ENCODE data around the gene ASPHD1. TPM values are rescaled to one million over a fixed set of nuclear protein-coding genes. Genes with fewer than 3 reads are reported as not detected.

The ASPHD1 gene
- total RNA-seq, 6 experiments from 2014 or later = 5.1 to 15.9 (median 14.1) TPM

DNA sequence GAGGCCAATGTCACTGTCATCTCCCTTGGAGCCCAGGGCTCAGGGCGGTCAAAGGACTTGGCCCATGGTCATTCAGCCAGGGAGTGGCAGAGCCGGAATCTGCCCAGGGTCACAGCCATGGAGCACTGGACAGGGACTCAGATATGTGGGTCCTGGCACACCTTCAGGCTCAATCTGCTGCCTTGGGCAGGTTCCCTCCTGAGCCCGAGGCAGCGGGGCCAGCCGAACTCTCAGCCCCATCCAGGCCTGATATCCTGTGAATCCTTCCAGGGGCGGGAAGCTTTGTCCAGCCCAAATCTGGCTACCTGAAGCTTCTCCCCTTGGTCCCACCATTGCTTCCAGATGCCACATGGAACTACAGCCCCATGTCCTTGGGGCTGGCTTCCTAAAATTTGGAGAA, 25.1 kb upstream of the ASPHD1 start:
- H3K36me3 Mint-ChIP-seq (ENCODE audit: low read depth) = peaks cover 5% of the 10 kb centered on the region; the same call in 1 of the 2 replicates
- no peak overlapping the region for H3K27ac Mint-ChIP-seq
- H3K27me3 Mint-ChIP-seq (ENCODE audit: insufficient read depth) = peaks cover 33% of the 10 kb centered on the region
- no peaks in the 10 kb centered on the region; the same call in 1 of the 2 replicates for H3K9me3 Mint-ChIP-seq
- TF ChIP-seq, protein P1, sequence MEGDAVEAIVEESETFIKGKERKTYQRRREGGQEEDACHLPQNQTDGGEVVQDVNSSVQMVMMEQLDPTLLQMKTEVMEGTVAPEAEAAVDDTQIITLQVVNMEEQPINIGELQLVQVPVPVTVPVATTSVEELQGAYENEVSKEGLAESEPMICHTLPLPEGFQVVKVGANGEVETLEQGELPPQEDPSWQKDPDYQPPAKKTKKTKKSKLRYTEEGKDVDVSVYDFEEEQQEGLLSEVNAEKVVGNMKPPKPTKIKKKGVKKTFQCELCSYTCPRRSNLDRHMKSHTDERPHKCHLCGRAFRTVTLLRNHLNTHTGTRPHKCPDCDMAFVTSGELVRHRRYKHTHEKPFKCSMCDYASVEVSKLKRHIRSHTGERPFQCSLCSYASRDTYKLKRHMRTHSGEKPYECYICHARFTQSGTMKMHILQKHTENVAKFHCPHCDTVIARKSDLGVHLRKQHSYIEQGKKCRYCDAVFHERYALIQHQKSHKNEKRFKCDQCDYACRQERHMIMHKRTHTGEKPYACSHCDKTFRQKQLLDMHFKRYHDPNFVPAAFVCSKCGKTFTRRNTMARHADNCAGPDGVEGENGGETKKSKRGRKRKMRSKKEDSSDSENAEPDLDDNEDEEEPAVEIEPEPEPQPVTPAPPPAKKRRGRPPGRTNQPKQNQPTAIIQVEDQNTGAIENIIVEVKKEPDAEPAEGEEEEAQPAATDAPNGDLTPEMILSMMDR (IDR thresholded peaks at IDR 0.05) = no peak
- peaks cover 10% of the 10 kb centered on the region; the same call in 1 of the 2 replicates for H3K4me1 Mint-ChIP-seq (ENCODE audit: low read depth)
- DNase-seq = no peak
- H3K4me3 Mint-ChIP-seq = no peak overlapping the region

DNA sequence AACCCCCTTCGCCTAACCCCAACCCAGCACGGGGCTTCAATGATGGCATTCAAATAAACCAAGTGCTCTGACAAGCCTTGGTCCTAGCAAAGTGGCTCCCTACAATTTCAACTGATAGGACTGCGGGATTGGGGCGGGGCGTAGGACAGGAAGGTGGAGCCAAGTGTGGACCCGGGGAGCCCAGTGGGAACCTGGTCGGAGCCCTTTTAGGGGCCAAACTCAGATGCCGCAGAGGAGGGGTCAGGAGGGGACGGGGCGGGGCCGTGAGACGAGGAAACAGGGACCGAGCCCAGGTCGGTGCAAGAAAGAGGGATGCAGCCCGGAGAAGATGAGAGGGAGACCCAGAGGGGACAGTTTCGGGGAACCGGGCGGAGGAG, 24.1 kb upstream of the ASPHD1 start:
- no peak overlapping the region for H3K27ac Mint-ChIP-seq
- no peak for DNase-seq
- H3K4me1 Mint-ChIP-seq (ENCODE audit: low read depth) = peaks cover 10% of the 10 kb centered on the region; the same call in 1 of the 2 replicates
- H3K4me3 Mint-ChIP-seq = peak overlapping the region; percentile 67; the same call in 1 of the 2 replicates
- peaks cover 5% of the 10 kb centered on the region; the same call in 1 of the 2 replicates for H3K36me3 Mint-ChIP-seq (ENCODE audit: low read depth)
- H3K27me3 Mint-ChIP-seq (ENCODE audit: insufficient read depth) = peaks cover 37% of the 10 kb centered on the region
- no peaks in the 10 kb centered on the region; the same call in 1 of the 2 replicates for H3K9me3 Mint-ChIP-seq
- TF ChIP-seq, protein P1 (IDR thresholded peaks at IDR 0.05) = no peak

DNA sequence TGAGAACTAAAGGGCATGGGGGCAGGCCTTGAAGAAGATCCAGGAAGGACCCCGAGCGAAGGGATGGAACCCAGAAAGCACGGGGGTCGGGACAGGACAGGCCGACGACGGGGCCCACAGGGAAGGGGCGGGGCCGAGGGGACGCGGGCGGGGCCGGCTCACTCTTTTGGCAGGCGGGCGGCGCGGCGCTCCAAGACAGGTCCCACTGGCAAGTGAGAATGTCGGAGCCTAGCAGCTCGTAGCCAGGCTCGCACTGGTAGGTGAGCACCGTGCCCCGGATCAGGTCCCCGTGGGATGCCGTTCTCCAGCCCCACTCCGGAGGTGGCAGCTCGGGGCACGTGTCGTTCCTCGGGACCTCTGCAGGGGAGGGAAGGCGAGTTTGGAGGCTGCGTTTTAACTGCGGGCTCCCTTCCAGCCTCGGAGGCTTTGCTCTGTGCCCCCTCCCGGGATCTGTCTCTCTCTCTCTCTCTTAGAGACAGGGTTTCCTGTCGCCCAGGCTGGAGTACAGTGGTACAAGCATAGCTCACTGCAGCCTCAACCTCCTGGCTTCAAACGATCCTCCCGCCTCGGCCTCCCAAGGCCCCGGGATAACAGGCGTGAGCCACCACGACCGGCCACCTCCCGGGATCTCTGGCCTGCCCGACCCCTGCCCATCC, 23.6 kb upstream of the ASPHD1 start:
- peaks cover 10% of the 10 kb centered on the region; the same call in 1 of the 2 replicates for H3K4me1 Mint-ChIP-seq (ENCODE audit: low read depth)
- peaks cover 32% of the 10 kb centered on the region for H3K27me3 Mint-ChIP-seq (ENCODE audit: insufficient read depth)
- peaks cover 5% of the 10 kb centered on the region; the same call in 1 of the 2 replicates for H3K36me3 Mint-ChIP-seq (ENCODE audit: low read depth)
- no peak for DNase-seq
- no peaks in the 10 kb centered on the region; the same call in 1 of the 2 replicates for H3K9me3 Mint-ChIP-seq
- H3K27ac Mint-ChIP-seq = no peak overlapping the region
- H3K4me3 Mint-ChIP-seq = peak overlapping the region; percentile 67; the same call in 1 of the 2 replicates
- TF ChIP-seq, protein P1 (IDR thresholded peaks at IDR 0.05) = no peak

DNA sequence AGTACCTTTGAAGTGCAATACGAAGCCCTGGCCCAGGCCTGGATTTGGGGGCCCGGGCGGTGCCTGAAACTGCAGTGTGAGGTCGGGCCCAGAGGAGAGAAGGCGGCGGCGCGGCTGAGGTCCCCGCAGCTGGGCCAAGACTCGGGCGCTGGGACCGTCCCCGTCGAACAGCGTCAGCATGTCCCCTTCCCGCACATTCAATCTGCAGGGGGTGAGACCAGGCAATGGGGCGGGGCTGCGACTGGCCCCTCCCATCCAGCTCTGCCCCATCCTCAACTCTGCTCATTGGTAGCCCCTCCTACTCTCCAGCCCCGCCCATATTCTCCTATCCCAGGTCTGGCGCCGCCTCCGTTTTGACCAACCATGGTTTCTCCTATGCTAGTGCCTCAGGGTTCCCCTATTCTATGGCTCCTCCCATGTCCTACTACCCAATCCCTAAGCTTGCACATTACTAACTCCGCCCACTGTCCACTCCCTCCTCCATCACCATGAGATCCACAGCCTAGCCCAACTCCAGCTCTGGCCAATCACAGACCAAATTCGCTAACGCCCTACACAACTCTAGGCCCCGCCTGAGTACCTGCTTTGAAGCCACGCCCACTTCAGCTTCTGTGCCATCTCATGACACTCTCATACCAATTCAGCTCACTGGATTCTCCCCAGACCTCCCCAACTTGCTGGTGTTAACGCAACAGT, 22.9 kb upstream of the ASPHD1 start:
- peaks cover 5% of the 10 kb centered on the region; the same call in 1 of the 2 replicates for H3K36me3 Mint-ChIP-seq (ENCODE audit: low read depth)
- TF ChIP-seq, protein P1 (IDR thresholded peaks at IDR 0.05) = no peak
- H3K4me1 Mint-ChIP-seq (ENCODE audit: low read depth) = peaks cover 10% of the 10 kb centered on the region; the same call in 1 of the 2 replicates
- no peak overlapping the region; the same call in 1 of the 2 replicates for H3K4me3 Mint-ChIP-seq
- no peaks in the 10 kb centered on the region; the same call in 1 of the 2 replicates for H3K9me3 Mint-ChIP-seq
- peaks cover 32% of the 10 kb centered on the region for H3K27me3 Mint-ChIP-seq (ENCODE audit: insufficient read depth)
- DNase-seq = no peak
- H3K27ac Mint-ChIP-seq = no peak overlapping the region

DNA sequence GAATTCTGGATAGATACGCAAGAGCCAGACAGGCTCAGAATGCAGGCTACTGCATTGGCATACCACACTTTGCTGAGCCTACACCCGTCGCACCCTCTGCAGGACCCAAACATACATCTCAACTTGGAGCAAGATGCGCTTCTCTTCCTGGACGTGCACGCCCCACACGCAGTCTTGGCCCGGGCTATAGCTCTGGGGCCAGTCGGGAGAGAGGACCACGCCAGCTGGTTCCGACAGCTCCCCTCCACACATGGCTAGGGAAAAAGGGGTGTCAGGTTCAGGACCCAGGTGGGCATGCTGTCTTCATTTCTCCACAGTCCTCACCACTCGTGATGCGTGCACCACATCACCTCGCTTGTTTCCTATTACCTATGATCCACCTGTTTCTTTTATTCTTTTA, 22.1 kb upstream of the ASPHD1 start:
- Mint-ChIP-seq H3K27ac (no peak overlapping the region), H3K36me3 (ENCODE audit: low read depth) (peaks cover 5% of the 10 kb centered on the region; the same call in 1 of the 2 replicates), H3K9me3 (no peaks in the 10 kb centered on the region; the same call in 1 of the 2 replicates), H3K27me3 (ENCODE audit: insufficient read depth) (peaks cover 32% of the 10 kb centered on the region), H3K4me3 (no peak overlapping the region), H3K4me1 (ENCODE audit: low read depth) (peaks cover 10% of the 10 kb centered on the region; the same call in 1 of the 2 replicates)
- TF ChIP-seq, protein P1 (IDR thresholded peaks at IDR 0.05) = no peak
- DNase-seq = no peak
